ENCODE data around the gene UBE2E1. TPM values are rescaled to one million over a fixed set of nuclear protein-coding genes. Genes with fewer than 3 reads are reported as not detected.

The UBE2E1 gene
- polyA plus RNA-seq, 1 experiment, result 134 TPM

DNA sequence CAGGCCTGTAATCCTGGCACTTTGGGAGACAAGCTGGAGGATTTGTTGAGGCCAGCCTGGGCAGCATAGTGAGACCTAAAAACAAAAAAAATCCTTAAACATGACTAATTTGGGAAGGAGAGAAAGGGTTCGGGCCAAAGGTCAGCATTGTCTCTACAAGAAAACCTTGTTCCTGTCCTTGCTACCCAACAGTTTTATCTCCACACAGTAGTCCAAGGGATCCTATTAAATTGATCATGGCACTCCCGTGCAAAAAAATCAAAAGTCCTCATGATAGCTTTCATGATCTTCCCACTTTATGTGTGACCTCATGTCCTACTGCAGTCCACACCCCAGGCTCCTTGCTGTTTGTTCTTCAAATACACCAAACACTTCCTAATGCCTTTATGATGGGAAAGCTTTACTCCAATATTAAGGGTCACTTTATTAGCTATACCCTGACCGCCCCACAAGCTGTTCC lies 115.3 kb downstream of the UBE2E1 start:
- ChIA-PET POLR2A (interaction anchor here (0.7 to 1.3 kb wide), 3 partner anchors 25 to 486 kb away, joined by 3 to 6 read pairs (median 6); no protein-coding TSS in a partner anchor), CTCF (no interaction called here)
- DNase-seq (ENCODE audit: low read depth, low spot score), result no peak
- TF ChIP-seq, protein P1, sequence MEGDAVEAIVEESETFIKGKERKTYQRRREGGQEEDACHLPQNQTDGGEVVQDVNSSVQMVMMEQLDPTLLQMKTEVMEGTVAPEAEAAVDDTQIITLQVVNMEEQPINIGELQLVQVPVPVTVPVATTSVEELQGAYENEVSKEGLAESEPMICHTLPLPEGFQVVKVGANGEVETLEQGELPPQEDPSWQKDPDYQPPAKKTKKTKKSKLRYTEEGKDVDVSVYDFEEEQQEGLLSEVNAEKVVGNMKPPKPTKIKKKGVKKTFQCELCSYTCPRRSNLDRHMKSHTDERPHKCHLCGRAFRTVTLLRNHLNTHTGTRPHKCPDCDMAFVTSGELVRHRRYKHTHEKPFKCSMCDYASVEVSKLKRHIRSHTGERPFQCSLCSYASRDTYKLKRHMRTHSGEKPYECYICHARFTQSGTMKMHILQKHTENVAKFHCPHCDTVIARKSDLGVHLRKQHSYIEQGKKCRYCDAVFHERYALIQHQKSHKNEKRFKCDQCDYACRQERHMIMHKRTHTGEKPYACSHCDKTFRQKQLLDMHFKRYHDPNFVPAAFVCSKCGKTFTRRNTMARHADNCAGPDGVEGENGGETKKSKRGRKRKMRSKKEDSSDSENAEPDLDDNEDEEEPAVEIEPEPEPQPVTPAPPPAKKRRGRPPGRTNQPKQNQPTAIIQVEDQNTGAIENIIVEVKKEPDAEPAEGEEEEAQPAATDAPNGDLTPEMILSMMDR (IDR thresholded peaks at IDR 0.05; ENCODE audit: low read depth, low read length), result no peak
- no peaks in the 10 kb centered on the region for H3K27me3 ChIP-seq (ENCODE audit: control insufficient read depth, insufficient read depth, low read length)
- no peak overlapping the region for H3K27ac ChIP-seq (ENCODE audit: low read depth, low read length)
- peaks cover 5% of the 10 kb centered on the region; the same call in 1 of the 2 replicates for H3K9me3 ChIP-seq (ENCODE audit: control insufficient read depth, insufficient read depth, low read length)
- H3K4me3 ChIP-seq (ENCODE audit: low read depth, low read length), result no peak overlapping the region

DNA sequence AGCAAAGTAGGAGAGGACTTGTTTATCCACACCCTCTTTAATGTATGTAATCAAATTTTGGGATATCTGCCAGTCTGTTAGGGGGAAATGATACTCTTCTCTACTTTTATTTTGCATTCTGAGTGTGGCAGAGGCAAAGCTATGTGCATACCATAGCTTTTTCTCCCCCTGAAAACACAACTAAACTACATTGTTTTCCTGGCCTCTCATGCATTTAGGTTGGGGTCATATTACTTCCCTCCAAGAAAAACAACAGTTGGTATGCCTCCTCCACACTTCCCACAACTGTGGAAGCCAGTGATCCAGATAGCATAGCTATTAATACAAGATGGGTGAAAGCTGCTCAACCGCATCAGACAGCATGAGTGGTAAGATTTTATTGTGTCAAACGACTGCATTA lies 118.0 kb downstream of the UBE2E1 start:
- ChIA-PET CTCF (no interaction called here), POLR2A (interaction anchor here (0.6 to 2.6 kb wide), 6 partner anchors 20 to 195 kb away, joined by 3 to 17 read pairs (median 4); no protein-coding TSS in a partner anchor)
- Histone ChIP-seq H3K4me3 (ENCODE audit: low read depth, low read length) (no peak overlapping the region), H3K27me3 (ENCODE audit: control insufficient read depth, insufficient read depth, low read length) (no peaks in the 10 kb centered on the region), H3K9me3 (ENCODE audit: control insufficient read depth, insufficient read depth, low read length) (no peaks in the 10 kb centered on the region), H3K27ac (ENCODE audit: low read depth, low read length) (no peak overlapping the region)
- TF ChIP-seq, protein P1 (IDR thresholded peaks at IDR 0.05; ENCODE audit: low read depth, low read length), result no peak
- peak; percentile 74 for DNase-seq (ENCODE audit: low read depth, low spot score)

DNA sequence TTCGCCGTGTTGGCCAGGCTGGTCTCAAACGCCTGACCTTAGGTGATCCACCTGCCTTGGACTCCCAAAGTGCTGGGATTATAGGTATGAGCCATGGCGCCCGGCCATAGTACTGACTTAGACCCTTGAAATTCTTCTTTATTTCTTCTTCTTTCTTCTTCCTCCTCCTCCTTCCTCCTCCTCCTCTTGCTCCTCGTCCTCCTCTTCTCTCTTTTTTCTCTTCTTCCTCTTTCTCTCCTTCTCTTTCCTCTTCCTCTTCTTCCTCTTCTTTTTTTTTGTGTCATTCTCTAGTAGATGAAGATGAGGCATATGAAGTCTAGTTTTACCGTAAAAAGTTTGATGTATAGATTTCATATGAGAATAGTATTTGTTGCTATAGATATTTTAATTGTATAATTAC lies 120.5 kb downstream of the UBE2E1 start:
- Histone ChIP-seq H3K4me3 (ENCODE audit: low read depth, low read length) (no peak overlapping the region), H3K9me3 (ENCODE audit: control insufficient read depth, insufficient read depth, low read length) (no peaks in the 10 kb centered on the region), H3K27ac (ENCODE audit: low read depth, low read length) (no peak overlapping the region), H3K27me3 (ENCODE audit: control insufficient read depth, insufficient read depth, low read length) (peaks cover 2% of the 10 kb centered on the region)
- ChIA-PET CTCF (no interaction called here), POLR2A (no interaction called here)
- TF ChIP-seq, protein P1 (IDR thresholded peaks at IDR 0.05; ENCODE audit: low read depth, low read length), result no peak
- no peak for DNase-seq (ENCODE audit: low read depth, low spot score)

DNA sequence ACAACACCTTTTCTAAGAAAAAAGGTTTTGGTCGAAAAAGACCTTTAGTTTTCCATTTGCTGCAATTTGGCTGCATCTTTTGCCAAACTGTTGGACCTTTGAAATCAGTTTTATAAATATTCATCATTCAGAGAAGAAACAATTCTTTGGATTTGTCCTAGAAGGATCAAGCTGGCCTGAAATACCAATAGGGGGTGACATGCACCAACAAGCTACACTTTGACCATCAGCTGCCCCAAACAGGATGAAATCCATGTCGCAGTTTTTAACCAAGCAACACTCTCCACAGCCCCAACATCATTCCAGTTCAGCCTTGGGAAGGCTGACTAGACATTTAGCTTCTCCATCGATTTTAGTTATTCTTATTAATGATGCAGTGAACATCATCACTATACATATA lies 121.0 kb downstream of the UBE2E1 start:
- ChIA-PET CTCF (interaction anchor here (0.7 kb wide), 1 partner anchor 10 kb away, joined by 3 read pairs; no protein-coding TSS in a partner anchor), POLR2A (no interaction called here)
- H3K27ac ChIP-seq (ENCODE audit: low read depth, low read length), result no peak overlapping the region
- TF ChIP-seq, protein P1 (IDR thresholded peaks at IDR 0.05; ENCODE audit: low read depth, low read length), result 0 out of 2 replicates have a peak, but pooled peaks have one; percentile 5
- peaks cover 2% of the 10 kb centered on the region for H3K27me3 ChIP-seq (ENCODE audit: control insufficient read depth, insufficient read depth, low read length)
- no peak for DNase-seq (ENCODE audit: low read depth, low spot score)
- no peaks in the 10 kb centered on the region for H3K9me3 ChIP-seq (ENCODE audit: control insufficient read depth, insufficient read depth, low read length)
- H3K4me3 ChIP-seq (ENCODE audit: low read depth, low read length), result no peak overlapping the region

DNA sequence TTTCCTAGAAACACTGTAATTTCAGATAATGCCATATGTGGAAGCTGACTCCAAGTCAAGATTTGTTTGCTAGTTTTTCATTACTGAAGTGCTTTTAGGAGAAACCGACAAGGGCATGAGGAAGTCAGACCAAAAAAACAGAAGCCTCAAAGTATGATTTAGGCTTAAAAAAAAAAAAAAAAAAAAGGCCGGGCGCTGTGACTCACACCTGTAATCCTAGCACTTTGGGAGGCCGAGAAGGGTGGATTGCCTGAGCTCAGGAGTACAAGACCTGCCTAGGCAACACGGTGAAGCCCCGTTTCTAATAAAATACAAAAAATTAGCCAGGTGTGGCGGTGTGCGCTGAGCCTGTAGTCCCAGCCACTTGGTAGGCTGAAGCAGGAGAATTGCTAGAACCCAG lies 122.8 kb downstream of the UBE2E1 start:
- TF ChIP-seq, protein P1 (IDR thresholded peaks at IDR 0.05; ENCODE audit: low read depth, low read length), result no peak
- CTCF ChIA-PET, result no interaction called here
- POLR2A ChIA-PET, result interaction anchor here (0.7 to 1.4 kb wide), 2 partner anchors 11 to 78 kb away, joined by 3 to 7 read pairs; partner anchors contain the start of genes NKIRAS1 and RPL15
- Histone ChIP-seq H3K27me3 (ENCODE audit: control insufficient read depth, insufficient read depth, low read length) (peaks cover 2% of the 10 kb centered on the region), H3K4me3 (ENCODE audit: low read depth, low read length) (no peak overlapping the region), H3K9me3 (ENCODE audit: control insufficient read depth, insufficient read depth, low read length) (no peaks in the 10 kb centered on the region), H3K27ac (ENCODE audit: low read depth, low read length) (no peak overlapping the region)
- no peak for DNase-seq (ENCODE audit: low read depth, low spot score)

All from AG04450 (cell line).